Measurements from ENCODE around the gene HIPK2. TPM values are rescaled to one million over a fixed set of nuclear protein-coding genes. Genes with fewer than 3 reads are reported as not detected.

The HIPK2 gene
- total RNA-seq, 1 donor from 2014 or later, result 29.4 TPM

DNA sequence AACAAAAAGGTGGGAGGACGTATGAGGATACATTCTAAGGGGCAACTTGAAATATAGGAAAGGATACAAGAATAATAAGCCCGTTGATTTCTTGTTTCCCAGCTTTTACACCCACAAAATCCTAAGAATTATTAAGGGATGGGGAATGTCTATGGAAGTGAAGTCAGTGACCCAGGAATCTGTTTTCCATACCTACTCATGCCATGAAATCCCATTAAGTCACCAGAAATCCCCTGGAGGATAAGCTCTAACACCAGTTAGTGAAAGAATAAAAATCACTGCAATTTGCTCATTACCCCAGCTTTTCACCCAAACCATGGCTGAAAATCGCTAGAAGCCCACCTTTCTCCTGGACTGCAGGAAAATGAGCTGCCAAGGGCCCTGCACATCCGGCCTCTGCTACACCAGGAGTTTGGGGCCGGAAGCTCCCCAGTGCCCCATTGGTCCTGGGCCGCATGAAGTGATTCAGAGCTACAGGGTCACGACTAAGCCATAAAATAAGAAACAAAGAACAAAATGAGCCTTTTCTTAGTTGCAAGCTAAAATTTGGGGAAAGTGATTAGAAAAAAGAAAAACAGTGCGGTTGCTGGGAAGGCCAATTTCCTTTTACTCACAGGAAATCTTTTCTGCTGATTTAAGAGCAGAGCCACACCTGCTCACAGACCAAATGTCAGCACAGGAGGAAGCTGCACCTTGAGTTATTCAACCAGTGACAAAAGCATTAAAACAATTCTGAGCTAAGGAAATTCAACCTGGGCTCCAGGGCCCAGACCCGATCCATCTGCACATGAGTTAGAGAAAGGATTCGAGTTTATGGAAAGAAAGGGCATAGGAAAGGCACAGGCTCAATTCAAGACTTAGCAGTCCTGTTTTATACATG is 40.3 kb downstream of the HIPK2 start:
- intact Hi-C loops (cut with micrococcal nuclease), result no loop called here

DNA sequence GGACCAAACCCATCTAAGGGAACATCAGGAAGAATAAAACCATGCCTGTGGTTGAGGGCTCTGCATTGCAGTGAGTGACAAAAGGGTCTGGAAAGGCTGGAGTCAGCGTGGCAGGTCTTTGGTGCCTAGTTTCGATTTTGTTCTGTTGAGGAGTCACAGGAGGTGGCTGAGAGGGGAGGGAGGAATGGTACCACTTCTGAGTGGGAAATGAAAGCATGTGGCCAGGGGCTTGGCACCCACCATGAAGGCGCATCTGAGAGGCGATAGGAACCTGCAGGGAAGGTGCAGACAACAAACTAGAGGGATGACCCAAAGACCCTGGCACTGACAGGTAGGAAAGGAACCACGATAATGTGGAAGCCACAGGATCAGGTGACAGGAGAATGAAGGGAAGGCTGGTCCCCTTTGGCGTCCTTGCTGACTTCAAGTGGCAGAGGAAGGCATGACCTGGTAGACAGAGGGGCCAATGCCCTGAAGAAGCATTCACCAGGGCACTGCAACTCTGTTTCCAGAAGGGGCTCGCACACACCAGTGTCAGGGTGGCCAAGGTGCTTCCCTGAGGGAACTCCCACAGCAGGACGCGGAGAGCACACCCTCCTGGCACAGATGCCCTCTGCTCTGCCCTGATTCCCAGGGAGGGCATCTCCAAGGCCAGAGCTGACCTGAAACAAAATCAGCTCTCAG is 41.7 kb downstream of the HIPK2 start:
- intact Hi-C loops (cut with micrococcal nuclease), result no loop called here

DNA sequence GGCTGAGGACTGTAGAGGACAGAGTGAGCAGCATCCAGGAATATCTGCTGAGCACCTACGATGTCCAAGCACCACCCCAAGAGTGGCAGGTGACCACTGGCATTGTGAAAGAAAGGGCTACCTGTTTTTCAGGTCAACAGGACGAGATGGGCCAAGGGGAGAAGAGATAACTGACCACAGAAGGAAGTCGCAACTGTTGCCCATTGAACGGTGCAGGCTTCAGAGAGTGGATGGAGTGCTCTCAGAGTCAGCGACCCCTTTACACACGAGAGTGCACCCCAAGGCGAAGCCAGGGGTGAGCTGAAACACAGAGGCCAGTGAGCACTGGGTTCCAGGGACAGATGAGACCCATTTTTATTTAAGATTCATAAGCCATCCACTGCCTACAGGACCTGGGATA is 42.3 kb downstream of the HIPK2 start:
- intact Hi-C loops (cut with micrococcal nuclease), result no loop called here

DNA sequence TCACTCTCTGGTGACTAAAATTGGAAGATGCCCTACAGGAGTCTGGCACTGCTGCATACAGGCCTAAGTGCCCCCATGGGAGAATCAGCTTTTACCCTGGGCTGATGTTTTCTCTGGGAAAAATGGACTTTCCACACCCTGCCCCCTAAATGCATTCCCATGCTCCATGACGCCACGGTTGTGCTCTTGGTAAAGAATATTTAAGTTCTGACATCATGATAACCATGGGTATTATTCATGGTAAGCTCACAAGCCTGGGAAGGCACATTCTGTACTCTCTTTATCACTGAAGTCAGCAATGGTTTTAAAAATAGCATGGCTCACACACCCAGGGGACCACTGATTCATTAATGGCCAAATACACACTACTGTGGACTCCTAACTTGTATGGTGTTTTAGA is 43.4 kb downstream of the HIPK2 start:
- intact Hi-C loops (cut with micrococcal nuclease), result no loop called here

DNA sequence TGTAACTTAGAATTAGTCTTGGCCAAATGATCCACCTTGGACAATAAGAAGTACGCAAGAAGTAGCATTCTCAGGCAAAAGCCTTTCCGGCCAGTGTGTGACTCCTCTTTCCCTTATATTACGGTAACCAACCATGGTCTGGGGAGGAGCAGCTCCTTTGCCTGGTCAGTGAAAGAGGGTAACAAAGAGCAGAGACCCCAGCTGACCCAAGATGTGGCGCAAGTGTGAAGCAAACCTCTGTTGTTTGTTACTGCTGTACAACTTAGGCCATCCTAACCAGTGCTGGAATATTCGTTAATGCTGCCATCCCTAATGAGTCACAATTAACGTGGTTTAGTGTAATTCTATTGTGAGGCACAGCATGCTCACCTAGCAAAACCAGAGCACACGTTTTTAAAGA is 44.0 kb downstream of the HIPK2 start:
- intact Hi-C loops (cut with micrococcal nuclease), result no loop called here

DNA sequence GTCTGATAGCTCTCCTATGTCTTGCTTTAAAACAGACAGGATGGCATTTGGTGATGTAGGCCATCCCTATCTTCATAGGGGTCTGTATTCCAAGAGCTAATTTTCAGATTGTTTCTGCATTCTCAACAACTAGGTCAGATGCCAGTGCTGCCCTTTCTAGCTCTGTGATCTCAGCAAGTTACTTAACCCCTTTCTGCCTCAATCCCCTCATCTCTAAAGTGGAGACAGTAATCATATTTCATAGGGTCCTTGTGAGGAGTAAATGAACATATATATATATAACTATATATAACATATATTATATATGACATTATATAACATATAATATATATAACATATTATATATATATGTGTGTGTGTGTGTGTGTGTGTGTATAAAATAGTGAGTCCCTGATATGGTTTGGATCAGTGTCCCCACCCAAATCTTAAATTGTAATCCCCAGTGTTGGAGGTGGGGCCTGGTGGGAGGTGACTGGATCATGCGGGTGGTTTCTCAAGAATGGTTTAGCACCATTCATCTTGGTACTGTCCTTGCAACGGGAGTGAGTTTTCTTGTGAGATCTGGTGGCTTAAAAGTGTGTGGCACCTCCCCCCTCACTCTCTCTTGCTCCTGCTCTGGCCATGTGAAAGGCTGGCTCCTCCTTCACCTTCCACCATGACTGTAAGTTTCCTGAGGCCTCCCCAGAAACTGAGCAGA is 45.2 kb downstream of the HIPK2 start:
- intact Hi-C loops (cut with micrococcal nuclease), result no loop called here

DNA sequence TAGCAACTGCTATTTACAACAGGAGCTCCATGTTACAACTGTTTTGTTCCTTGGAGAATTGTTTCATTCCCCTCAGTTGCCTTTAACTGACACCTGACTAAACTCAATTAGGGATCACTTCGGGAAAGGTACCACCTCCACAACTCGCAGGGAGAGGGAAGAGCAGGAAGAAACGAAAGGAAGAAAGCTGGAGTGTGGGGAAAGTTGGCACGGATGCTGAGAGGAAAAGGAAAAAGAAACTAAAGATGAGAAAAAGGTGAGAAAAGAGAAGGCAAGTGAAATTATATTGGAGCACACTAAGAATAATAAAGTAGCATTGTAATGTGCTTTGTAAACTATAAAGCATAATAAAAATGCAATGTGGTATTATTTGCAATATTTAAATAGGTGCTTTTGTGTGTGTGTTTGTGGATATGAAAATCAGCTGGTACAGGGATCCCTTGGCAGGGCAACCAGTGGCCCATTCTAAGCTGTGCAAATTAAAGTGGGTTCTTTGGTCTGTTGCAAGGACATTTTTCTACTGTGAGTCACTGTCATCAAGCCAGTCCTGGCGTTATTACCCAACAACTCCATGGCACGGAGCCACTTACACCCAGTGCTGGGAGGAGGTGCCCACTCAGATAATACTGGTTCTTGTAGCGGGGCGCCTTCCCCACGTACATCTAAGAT is 45.9 kb downstream of the HIPK2 start:
- intact Hi-C loops (cut with micrococcal nuclease), result loop anchor here (2.0 kb wide), 1 partner anchor 19 kb away; no protein-coding TSS in a partner anchor

DNA sequence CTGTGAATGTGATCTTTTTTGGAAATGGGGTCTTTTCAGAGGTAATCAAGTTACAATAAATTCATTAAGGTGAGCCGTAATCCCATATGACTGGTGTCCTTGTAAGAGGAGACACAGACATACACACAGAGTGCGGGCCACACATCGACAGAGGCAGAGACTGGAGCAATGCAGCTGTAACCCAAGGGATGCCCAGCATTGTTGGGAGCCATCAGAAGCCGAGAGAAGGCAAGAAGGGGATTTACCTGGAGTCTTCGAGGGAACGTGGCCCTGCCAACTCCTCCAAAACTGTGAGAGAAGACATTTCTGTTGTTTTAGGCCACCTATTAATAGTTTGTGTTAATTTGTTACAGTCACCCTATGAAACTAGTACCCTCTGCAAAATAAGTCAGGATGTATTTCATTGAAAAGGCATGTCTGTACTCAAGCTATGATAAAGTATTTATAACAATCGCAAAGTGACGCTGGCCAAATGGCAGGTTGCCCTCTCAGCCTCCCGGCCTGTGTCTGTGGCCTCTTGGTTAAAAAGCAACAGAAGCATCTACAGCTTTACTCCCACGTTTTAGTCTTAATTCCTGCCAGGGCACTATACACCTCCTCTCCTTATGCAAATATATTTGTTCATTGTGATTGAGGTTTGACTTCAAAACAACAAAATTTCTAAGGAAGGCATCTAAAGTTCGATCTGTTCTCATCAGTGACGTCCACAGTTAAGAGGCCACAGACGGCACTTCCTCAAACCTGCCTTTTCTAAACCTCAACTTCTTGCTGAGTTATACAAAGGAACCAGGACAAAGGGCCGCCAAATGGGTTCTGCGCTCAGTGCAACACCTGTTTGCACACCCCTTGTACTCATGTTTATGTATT is 46.8 kb downstream of the HIPK2 start:
- intact Hi-C loops (cut with micrococcal nuclease), result loop anchor here (2.0 kb wide), 1 partner anchor 20 kb away; no protein-coding TSS in a partner anchor

DNA sequence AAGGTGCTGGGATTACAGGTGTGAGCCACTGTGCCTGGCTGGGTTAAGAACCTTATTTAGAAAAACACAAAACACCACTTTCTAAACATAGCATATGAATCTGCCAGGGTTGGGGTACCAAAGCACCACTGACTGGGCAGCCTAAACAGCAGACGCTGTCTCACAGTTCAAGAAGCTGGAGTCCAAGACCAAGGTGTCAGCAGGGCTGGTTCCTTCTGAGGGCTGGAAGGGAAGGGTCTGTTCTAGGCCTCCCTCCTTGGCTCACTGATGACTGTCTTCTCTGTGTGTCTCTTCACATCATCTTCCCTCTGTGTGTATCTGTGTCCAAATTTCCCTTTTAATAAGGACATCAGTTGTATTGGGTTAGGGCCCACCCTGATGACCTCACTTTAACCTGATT is 49.6 kb downstream of the HIPK2 start:
- intact Hi-C loops (cut with micrococcal nuclease), result no loop called here

DNA sequence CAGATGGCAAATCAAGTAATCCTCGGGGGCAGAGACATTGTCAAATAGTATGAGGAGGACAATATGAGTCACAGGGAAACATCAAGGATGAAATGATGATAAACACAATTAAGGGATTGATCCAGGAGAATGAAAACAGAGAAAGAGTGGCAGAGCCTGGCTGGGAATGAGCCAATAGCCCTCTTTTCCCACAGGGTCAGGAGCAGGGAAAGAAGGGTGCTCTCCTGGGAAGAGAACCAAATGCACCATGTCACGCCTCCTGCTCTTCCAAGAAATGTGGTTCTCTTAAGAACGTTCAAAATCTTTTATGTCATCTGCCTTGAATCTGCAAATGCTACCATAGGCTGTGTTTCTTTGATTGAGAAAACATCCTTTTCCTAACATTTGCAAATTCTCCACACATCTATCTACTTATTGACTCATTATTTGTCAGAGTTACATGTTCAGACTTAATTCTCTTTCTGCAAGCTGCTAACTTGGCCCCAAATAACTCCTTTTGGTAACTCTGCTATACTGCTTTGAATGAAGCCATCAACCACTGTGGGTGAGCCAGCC is 50.6 kb downstream of the HIPK2 start:
- intact Hi-C loops (cut with micrococcal nuclease), result no loop called here

DNA sequence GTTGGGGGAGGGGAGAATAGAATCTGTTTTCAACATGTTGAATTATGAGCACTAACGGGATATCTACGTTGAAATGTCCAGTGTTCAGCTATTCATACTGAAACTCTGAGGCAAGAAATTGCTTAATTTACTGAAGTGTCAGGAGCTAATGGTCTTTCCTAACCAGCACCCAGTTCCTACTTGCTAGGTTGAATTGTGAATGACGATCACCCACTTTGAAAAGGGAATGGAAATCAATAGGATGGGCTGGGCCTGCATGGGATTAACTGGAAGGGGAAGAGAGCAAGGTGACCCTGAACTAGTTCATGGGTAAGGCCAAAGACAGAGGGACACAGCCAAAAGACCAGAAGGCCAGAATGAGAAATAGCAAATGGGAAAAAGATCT is 51.3 kb downstream of the HIPK2 start:
- intact Hi-C loops (cut with micrococcal nuclease), result no loop called here

DNA sequence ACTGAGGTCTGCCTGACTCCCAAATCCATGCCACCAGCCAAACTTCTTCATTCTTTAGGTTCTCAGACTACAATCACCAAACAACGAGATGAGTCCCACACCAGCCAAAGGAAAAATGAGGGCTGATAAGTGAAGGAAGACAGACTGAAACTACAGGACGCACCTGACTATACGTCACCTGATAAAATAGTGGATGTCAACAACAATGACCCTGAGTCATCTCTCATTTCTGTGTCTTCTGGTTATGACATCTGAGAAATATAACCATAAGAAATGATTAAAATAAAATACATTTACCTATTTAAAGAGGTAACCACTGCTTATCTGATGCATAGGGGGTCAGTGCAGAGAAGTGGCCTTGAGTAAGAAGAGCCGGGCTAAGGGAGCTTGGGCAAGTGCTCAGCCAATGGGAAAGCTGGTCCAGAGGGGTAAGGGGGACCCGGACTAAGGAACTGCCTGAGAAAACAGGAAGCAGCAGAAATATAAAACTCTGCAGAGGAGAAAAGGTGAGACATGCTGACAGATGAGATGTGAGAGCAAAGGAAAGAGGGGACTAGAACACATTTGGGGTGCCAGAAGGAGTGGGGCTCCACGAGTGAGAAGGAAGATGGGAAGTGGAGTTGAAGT is 51.8 kb downstream of the HIPK2 start:
- intact Hi-C loops (cut with micrococcal nuclease), result no loop called here

DNA sequence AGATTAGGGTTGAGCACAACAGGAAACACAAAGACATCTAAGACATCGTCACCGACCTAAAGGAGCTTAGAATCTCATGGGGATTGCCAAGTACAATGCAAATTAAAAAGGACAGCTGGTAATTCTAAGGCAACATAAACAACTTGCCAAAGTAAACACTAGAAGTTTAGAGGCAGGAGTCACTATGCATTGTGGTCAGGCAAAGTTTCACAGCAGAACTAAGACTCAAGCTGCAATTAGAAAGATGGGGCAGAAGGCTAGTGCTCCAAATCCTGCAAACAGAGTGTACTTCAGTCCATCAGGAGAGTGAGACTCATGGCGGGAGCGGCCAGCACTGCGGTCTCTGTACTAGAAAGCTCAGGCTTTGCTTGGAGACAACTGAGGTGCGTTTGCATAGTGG is 52.7 kb downstream of the HIPK2 start:
- intact Hi-C loops (cut with micrococcal nuclease), result no loop called here

DNA sequence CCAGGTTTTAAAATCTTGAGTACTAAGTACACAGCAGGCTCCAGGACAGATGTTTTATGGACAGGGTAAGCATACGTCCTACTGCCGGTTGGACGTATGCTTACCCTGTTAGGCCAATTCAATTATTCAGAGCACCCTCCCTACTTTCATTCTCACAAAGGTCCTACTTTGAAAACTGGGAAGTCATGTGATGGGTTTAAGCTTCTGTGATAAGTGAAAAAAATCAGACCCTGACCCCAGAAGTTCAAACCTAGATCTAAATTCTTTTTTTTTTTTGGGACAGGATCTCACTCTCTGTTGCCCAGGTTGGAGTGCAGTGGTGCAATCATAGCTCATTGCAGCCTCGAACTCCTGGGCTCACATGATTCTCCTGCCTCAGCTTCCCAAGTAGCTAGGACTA is 55.2 kb downstream of the HIPK2 start:
- intact Hi-C loops (cut with micrococcal nuclease), result loop anchor here (5.0 kb wide), 1 partner anchor 75 kb away; no protein-coding TSS in a partner anchor

DNA sequence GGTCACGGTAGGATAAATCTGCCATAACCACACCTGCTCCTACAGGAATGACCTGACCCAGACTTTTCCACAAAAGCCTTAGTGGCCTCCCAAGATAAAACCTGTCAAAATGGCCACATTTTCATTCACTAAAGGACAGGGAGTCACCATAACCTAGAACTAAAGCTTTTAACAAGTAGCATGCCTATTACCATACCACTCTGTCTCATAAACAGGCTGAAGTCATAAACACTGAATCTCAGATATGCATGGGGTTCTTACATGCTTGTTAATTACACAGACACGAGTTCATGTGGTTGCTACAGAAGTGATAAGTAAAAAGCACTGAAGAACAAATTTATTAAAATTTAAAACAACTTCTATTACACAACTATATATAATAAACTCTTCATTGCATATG is 56.0 kb downstream of the HIPK2 start:
- intact Hi-C loops (cut with micrococcal nuclease), result loop anchor here (2.0 to 5.0 kb wide), 2 partner anchors 55 to 75 kb away; partner anchors contain the start of gene HIPK2

DNA sequence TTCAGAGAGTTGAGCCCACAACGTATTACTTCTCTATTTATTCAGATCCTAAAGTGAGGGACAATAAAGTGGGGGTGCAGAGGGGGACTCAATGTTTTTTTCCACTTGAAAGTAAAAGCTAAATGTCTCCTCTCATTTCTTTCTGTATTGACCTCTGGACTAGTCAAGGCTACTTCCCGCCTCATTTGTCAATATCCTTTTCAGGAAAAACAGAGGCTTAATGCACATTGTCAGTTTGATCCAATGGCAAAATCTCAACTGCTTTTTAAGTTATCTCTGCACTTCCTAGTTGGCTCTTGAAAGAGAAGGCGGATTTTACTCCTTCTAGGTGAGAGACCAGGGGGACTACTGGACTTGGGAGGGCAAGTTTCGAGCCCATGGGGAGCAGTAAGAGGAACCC is 56.4 kb downstream of the HIPK2 start:
- intact Hi-C loops (cut with micrococcal nuclease), result loop anchor here (2.0 to 5.0 kb wide), 2 partner anchors 55 to 74 kb away; partner anchors contain the start of gene HIPK2

DNA sequence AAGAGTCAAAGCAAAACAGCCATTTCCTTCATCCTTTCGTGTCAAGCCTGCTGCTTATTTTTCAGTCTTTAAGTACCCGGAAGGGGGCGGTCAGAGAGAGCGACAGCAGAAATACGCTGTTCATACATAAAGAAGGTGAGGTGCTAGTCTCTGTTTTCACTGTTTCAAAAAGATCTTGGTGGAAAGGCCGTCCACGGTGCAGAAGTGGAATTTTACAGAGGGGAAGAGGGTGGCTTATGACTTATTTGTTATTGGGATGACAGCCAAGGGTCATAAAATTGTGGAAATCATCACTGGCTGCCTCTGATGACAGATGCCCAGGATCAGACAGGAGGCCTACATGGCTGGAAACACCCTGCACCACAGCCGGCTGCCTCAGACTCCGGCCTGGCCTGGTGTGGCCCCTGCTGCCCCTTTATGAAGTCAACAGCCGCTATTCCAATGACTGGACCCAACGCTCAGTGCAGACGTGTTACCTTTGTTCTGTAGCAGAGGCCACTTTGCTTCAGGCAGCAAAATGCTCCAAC is 57.0 kb downstream of the HIPK2 start:
- intact Hi-C loops (cut with micrococcal nuclease), result loop anchor here (1.0 to 5.0 kb wide), 3 partner anchors 56 to 280 kb away; partner anchors contain the start of gene HIPK2

DNA sequence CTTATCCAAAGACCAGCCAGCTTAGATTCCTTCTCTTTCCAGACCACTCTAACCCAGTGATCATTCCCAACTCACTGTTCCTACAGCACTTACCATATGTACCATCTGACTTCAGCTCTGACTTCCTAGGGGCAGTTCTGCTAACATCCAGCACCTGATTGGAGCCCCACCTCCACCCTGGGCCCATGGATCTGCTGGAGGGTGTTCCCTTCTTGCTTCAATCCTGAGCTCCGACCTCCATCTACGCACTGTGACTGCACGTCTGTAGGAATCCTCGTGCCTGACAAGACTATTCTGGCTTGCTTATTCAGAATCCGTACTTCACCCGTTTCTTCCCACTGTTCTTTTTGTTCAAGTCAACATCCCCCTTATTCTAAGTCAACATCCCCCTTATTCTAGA is 57.6 kb downstream of the HIPK2 start:
- intact Hi-C loops (cut with micrococcal nuclease), result loop anchor here (1.0 to 5.0 kb wide), 3 partner anchors 57 to 280 kb away; partner anchors contain the start of gene HIPK2

DNA sequence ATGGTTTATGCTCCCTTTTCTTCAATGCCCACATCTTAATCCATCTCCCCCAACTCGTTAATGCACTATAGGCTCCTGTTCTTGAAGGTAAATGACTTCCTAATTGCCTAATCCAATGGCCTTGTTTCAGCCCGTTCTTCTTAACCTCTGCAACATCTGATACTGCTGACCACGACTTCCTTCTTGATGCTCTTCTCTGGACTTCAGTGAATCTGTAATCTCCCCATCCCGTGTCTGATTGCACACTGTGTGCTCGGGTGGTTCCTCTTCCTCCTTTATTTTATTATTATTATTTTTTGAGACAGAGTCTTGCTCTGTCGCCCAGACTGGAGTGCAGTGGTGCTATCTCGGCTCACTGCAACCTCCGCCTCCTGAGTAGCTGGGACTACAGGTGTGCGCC is 58.9 kb downstream of the HIPK2 start:
- intact Hi-C loops (cut with micrococcal nuclease), result no loop called here
